Measurements from ENCODE around the gene RTN4. TPM values are rescaled to one million over a fixed set of nuclear protein-coding genes. Genes with fewer than 3 reads are reported as not detected.
"Not testable (repeated sequence)": the region's sequence is repeated elsewhere in the genome, so short reads cannot be mapped to it uniquely, and the experiment has no call there.

Gene RTN4, protein sequence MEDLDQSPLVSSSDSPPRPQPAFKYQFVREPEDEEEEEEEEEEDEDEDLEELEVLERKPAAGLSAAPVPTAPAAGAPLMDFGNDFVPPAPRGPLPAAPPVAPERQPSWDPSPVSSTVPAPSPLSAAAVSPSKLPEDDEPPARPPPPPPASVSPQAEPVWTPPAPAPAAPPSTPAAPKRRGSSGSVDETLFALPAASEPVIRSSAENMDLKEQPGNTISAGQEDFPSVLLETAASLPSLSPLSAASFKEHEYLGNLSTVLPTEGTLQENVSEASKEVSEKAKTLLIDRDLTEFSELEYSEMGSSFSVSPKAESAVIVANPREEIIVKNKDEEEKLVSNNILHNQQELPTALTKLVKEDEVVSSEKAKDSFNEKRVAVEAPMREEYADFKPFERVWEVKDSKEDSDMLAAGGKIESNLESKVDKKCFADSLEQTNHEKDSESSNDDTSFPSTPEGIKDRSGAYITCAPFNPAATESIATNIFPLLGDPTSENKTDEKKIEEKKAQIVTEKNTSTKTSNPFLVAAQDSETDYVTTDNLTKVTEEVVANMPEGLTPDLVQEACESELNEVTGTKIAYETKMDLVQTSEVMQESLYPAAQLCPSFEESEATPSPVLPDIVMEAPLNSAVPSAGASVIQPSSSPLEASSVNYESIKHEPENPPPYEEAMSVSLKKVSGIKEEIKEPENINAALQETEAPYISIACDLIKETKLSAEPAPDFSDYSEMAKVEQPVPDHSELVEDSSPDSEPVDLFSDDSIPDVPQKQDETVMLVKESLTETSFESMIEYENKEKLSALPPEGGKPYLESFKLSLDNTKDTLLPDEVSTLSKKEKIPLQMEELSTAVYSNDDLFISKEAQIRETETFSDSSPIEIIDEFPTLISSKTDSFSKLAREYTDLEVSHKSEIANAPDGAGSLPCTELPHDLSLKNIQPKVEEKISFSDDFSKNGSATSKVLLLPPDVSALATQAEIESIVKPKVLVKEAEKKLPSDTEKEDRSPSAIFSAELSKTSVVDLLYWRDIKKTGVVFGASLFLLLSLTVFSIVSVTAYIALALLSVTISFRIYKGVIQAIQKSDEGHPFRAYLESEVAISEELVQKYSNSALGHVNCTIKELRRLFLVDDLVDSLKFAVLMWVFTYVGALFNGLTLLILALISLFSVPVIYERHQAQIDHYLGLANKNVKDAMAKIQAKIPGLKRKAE
- total RNA-seq = 56.3 TPM
- long read RNA-seq, full-length matches to known transcripts = 71 of 80 reads
- long read RNA-seq, partial matches to known transcripts = 7 of 80 reads
- long read RNA-seq, other reads (novel, unspliced or antisense) = 2 of 80 reads

DNA sequence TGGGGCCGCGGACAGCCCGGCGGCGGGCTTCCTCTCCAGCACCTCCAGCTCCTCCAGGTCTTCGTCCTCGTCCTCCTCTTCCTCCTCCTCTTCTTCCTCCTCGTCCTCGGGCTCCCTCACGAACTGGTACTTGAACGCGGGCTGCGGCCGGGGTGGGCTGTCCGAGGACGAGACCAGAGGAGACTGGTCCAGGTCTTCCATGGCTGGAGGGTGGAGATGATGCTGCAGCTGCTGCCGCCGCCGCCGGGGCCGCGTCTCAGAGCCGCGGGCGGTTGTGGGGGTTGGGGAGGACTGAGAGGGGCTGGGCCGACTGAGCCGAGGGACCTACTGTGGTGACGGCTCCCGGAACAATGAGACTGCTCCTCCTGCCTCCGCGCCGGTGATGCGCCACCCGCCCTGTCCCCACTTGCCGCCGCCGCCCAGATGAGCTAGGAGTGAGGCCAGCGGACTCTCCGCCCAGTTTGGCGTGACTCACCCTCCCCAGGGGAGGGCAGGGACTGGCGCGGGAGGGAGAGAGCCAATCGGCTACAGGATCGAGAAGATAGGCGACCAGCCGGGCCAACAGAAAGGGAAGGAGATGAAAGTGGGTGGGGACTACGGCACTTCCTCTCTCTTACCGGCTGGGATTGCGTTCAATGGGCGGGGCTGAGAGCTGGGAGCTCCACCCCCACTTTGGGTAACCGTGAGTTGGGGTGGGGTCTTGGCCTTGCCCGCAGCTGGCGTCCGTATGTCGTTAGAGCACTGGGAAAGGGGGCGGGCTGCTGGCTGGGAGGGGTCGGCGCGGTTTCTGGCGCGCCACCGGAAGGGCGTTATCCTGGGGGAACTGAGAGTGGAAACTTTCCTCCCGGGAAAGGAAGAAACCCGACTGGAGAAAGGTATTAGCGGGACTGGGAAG is at the start of gene RTN4:
TSS of gene RTN4 (minus strand) at position 352 of the 895 bp plus-strand sequence. CDS start at position 201, 151 bp downstream.
- peak; percentile 93 for ATAC-seq (ENCODE audit: poor library complexity)
- intact Hi-C loops (cut with DNase I) = no loop called here

DNA sequence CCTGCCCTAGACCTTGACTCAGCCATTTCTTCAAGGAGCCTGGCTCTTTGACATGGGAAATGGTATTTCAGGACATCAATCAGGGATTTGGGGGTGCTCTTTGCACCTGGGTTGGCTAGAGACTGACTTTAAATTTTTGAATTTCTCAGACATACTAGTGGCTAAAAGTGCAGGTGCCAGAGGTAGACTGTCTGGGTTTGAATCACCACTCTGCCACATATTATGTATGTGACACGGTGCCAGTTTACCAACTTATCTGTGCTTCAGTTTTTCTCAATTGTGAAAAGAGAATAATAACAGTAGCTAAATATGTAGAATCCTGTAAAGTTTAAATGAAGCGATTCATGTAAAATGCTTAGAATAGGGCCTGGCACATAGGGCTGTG is 49.2 kb upstream of the RTN4 start:
- ATAC-seq (ENCODE audit: poor library complexity) = no peak
- intact Hi-C loops (cut with DNase I) = no loop called here

More for the DNA sequence above, at the start of gene RTN4:
- DNase-seq = peak; percentile 98

DNA sequence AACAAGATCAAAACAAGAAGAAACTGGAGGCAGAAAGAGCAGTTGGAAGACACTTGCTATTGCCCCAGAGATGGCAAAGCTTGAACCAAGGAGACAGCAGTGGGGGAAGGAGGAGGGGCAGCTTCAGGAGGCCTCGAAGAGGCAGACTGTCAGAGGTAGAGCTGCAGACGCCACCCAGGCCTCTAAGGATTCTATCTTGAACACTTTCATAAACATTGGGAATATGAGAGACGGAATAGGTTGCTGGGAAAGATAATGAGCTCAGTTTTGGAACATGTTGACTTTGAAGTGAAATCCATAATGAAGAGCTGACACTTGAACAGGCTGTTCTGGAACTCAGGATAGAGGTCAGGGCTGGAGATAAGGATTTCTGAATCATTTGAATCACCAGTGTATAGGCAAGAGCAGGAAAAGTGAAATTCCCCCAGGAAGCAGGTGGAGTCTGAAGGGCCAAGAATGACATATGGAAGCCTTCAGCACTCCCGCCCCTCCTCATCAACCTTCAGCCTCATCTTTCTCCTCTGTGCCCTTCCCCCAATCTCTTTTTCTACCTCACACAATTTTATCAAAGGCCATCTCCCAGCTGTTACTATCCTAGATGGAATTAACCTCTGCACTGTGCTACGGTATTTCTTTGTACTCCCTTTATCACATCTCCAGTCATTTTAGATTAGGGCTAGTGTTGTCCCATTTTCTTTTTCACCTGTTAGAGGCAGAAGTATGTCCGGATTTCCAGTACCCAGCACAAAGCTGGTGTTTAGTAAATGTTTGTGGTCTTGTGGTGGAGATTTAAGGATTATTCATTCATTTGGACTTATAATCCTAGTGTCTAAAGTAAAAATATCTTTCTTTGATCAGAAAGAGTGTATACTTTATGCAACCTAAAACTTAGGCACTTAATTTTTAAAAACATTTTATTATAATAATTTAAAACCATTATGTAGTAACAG is 47.5 kb upstream of the RTN4 start:
- DNase-seq = peak; percentile 49
- intact Hi-C loops (cut with DNase I) = no loop called here
- ATAC-seq (ENCODE audit: poor library complexity) = peak; percentile 65

More for the DNA sequence above, 49.2 kb upstream of the RTN4 start:
- no peak for DNase-seq

DNA sequence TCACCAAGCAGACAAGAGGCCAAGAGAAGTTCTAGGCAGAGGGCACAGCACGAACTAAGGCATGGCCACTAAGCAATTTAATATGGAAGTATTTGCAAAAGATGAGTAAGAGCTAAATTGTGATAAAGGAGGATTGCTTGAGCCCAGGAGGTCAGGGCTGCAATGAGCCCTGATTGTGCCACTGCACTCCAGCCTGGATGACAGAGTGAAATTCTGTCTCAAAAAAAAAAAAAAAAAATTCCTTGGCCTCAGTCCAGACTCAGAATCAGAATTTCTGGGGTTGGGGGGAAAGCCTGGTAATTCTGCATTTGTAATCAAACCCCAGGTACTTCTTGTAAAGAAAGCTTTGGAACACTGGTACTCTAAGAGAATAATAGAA is 46.8 kb upstream of the RTN4 start:
- DNase-seq = no peak

DNA sequence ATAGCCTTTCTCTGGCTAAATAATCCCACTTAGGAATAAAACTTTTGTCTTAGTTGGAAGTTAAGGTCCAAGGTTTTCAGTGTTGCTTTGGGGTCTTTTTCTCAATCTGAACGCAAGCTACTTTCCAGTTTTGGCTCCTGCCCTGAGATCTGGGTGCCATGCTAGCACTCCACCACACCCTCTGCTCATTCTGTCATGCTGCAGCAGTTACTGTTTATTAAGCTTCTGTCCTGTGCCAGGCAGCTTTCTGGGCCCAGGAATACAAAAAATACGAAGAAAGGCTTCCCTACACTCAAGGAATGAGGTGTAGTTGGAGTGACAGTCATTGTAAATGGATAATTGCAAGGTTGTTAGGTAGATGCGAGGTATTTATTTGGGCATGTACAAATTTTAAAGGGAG is 46.3 kb upstream of the RTN4 start:
- ATAC-seq (ENCODE audit: poor library complexity) (no peak), DNase-seq (no peak)
- intact Hi-C loops (cut with DNase I) = no loop called here

More for the DNA sequence above, 46.8 kb upstream of the RTN4 start:
- ATAC-seq (ENCODE audit: poor library complexity) = no peak
- intact Hi-C loops (cut with DNase I) = no loop called here

DNA sequence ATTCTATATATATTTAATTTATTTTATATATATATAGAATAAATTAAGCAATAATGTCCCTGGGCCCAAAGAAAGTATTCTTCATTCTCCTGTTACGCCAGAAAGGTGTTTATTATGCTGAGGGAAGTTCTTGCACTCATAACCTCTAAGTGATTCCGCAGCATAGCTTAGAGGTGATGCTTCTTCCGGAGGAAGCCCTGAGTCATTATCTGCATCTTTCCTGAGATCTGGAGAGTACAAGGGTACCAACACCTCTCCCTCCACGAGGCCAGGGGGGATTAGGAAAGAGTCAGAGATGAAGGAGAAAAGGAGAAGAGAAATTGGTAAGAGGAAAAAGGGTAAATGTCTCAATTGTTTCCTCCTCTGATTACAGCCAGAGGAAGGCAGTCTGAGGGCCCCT is 43.1 kb upstream of the RTN4 start:
- ATAC-seq (ENCODE audit: poor library complexity) (no peak), DNase-seq (no peak)
- intact Hi-C loops (cut with DNase I) = no loop called here

DNA sequence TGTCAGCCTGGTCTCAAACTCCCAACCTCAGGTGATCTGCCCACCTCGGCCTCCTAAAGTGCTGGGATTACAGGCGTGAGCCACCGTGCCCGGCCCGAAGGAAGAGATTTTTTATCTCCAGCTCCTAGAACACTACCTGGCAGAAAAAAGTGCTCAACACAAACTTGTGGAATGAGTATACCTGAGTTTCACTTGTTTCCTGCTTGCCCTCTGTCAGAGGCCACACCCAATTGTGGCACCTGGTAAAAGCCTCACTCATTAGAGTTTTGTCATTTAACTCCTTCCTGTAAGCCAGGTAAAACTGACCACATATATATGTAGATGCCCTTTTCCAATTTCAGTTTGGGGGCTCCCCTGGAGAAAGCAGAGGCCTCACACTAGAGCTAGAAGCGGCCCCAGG is 42.2 kb upstream of the RTN4 start:
- no peak for DNase-seq
- intact Hi-C loops (cut with DNase I) = no loop called here
- no peak for ATAC-seq (ENCODE audit: poor library complexity)

DNA sequence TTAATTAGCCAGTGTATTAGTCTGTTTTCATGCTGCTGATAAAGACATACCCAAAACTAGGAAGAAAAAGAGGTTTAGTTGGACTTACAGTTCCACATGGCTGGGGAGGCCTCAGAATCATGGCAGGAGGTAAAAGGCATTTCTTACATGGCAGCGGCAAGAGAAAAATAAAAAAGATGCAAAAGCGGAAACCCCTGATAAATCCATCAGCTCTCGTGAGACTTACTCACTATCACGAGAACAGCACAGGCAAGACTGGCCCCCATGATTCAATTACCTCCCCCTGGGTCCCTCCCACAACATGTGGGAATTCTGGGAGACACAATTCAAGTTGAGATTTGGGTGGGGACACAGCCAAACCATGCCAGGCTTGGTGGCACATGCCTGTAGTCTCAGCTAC is 41.4 kb upstream of the RTN4 start:
- intact Hi-C loops (cut with DNase I); DNase-seq; ATAC-seq (ENCODE audit: poor library complexity): not testable (repeated sequence)

DNA sequence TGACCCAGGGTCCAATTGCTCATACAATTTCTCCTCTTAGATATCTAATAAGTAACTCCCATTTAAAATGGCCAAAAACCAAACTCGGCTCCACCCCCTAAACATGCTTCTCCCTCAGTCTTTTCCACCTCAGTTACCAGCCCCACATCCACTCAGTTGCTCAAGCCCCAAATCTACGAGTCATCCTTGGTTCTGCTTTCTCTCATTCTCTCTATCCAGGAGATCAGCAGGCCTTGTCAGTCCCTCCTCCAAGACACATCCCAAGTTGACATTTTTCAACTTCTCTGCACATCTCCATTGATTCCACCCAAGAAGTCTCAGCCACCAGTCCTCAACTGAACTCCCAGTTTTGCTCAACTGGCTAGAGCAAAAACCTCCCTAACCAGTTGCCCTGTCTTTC is 40.5 kb upstream of the RTN4 start:
- intact Hi-C loops (cut with DNase I) = no loop called here
- no peak for ATAC-seq (ENCODE audit: poor library complexity)
- no peak for DNase-seq

DNA sequence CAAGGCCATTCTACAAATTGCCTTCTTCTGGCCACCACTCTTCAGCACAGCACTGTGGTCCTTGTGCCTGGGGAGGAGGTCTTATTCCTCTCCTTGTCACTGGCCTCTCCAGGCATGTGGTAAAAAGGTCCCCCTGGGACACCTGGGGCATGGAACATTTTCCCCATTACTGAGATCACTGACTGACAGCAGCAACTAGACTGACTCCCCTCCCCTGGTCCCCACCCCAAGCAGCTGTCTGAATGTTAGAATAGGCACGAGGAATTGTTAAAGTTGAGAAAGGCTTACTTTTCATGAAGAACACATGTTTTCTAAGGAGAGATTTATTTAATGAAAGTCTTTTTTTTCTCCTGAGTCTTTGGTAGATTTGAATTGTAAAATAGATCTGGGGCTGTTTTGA is 39.5 kb upstream of the RTN4 start:
- DNase-seq = no peak
- intact Hi-C loops (cut with DNase I) = no loop called here
- no peak for ATAC-seq (ENCODE audit: poor library complexity)

DNA sequence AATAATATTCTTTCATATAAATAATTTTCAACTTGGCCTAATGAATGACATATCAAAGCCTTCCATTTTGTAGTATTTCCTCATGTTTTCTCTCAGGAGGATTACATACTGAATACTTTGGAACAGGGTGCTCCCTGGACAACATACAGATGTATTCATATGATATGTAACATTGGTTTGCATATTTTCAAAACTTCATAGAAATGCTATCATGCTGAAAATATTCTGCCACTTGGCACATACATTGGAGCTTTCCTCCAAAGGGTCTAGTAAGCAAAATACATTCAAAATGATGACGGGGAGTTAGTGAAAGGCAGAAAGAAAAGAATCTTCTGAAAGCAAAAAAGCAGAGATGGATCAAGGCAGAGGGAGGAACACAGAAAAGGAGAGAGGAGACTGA is 38.1 kb upstream of the RTN4 start:
- DNase-seq (no peak), ATAC-seq (ENCODE audit: poor library complexity) (no peak)
- intact Hi-C loops (cut with DNase I) = no loop called here

DNA sequence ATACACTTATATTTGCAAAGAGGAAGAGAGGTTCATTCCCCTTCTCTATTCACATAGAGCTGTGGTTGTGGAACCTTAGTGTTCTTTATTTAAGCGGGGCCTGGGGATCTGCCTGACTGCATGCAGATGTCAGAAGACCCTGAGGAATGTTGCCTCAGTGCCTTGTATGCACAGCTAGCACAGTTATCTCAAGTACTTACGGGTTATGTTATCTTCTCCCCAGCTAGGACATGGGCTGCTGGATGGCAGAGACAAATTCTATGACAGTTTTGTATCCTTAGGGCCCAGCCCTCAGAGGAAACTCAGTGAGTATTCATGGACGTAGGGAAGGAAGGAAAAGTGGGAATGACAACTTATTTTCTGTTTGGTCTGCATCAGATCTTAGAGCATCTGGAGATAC is 37.7 kb upstream of the RTN4 start:
- DNase-seq (no peak), ATAC-seq (ENCODE audit: poor library complexity) (peak; percentile 76)
- intact Hi-C loops (cut with DNase I) = no loop called here

DNA sequence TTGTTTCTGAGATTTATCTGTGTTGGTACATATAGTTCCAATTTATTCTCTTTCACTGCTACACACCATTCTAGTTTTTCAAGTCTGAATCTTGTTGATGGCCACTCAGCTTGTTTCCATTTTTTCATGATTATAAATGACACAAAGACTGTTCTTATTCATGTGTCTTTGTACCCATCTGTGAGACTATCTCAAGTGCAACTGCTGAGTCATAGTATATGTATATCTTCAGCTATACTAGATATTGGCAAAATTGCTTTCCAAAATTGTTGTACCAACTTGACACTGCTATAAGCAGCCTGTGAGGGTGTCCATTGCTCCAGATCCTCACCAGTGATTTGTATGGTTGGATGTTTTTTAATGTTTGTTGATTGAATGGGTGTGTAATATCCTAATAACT is 37.2 kb upstream of the RTN4 start:
- ATAC-seq (ENCODE audit: poor library complexity) (no peak), DNase-seq (no peak)
- intact Hi-C loops (cut with DNase I) = no loop called here

DNA sequence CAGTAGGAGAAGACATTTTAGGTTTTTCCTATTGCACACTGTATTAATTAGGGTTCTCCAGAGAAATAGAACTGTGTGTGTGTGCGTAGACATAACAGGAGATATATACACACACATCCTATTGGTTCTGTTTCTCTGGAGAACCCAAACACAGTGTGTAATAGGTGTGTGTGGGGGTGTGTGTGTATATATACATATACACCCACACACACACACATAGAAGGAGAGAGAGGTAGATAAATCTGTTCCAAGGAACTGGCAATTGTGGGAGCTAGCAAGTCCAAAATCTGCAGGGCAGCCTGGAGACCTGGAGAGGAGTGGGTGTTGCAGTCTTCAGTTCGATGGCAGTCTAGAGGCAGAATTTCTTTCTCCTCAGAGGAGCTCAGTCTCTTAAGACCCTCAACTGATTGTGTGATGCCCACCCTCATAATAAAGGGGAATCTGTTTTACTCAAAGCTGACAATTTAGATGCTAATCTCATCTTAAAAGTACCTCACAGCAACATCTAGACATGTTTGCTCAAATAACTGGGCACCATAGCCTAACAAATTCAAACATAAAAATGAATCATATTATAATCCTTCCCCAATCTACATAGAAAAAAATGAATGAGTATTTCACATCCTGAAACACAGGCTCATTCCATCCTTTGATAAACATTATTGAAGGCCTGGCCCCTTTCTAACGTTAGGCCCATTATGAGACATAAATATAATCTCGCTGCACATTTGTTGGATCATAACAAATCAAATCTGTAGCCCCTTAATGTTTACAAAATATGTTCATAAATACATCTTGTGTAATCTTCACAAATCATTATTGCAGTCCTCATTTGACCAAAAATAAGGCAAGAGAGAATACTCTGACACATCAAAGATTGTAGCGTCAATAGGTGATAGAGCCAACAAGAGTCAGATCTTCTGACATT is 35.1 kb upstream of the RTN4 start:
- DNase-seq (no peak), ATAC-seq (ENCODE audit: poor library complexity) (no peak)
- intact Hi-C loops (cut with DNase I) = no loop called here

DNA sequence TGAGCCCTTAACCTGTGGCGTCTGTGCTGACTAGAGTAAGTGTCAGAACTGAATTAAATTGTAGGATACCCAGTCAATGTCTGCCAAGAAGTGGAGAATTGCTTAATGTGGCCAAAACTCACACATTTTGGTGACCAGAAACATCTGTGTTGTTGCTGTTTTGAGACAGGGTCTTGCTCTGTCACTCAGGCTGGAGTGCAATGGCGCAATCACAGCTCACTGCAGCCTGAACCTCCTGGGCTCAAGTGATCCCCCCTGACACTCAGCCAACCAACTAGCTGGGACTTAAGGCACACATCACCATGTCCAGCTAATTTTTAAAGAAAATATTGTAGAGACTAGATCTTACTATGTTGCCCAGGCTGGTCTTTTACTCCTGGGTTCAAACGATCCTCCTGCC is 34.4 kb upstream of the RTN4 start:
- no peak for ATAC-seq (ENCODE audit: poor library complexity)
- intact Hi-C loops (cut with DNase I) = no loop called here
- DNase-seq = no peak

DNA sequence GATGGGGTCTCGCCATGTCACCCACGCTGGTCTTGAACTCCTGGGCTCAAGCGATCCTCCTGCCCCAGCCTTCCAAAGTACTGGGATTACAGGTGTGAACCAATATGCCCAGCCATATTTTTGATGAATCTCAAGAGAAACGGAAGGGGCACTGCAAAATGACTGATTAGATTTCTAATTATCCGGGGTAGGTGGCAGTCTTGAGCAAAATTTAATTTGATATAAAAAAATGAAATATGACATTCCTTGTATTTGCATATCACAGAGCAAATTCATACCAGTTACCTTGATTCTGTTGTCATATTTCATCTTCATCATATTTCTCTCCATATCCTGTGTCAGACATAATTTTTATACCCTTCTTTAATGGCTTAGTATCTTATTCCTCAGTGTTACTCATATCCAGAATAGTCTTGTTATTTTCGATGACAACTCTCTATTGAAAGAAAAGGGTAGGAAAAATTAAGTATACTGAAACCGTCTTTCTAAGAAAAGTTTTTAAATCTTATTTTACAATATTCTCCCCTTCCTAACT is 30.0 kb upstream of the RTN4 start:
- no peak for DNase-seq
- no peak for ATAC-seq (ENCODE audit: poor library complexity)
- intact Hi-C loops (cut with DNase I) = no loop called here

Data from Right ventricle myocardium superior (tissue), 1 donor.